GM12878 (cell line): ENCODE results near the gene SMAD5. TPM values are rescaled to one million over a fixed set of nuclear protein-coding genes. Genes with fewer than 3 reads are reported as not detected.

Source experiments
- ATAC-seq: fragments of 200-7000 bp; cut with Tn5 transposase; 3 replicates; pipeline ENCODE4 v1.9.1; 2020; ENCODE audit warnings: mild to moderate bottlenecking, moderate library complexity
- BruUV-seq: library from RNA; stranded (reverse); fragments of 400-500 nt; replicated peaks from 2 replicates; lab custom pipeline; 2021; lab: Mats Ljungman, UMichigan
- CTCF ChIA-PET: fragments of 300-600 bp; sonication (Branson Sonifier 250); formaldehyde crosslinking; extraction: SDS; loops from one replicate; lab custom pipeline; 2021; ENCODE audit warnings: inconsistent platforms; lab: Yijun Ruan, JAX
- POLR2A ChIA-PET: fragments of 350-600 bp; formaldehyde crosslinking; extraction: SDS; loops from one replicate; lab custom pipeline; 2021; ENCODE audit warnings: inconsistent platforms; lab: Charles Lee
- RAD21 ChIA-PET: fragments of 300-600 bp; sonication (Branson Sonifier 250); formaldehyde crosslinking; loops from one replicate; lab custom pipeline; 2023; ENCODE audit warnings: antibody characterized with exemption; ENCODE audit not compliant: unreplicated experiment; lab: Charles Lee
- SMC1A ChIA-PET: fragments of 300-600 bp; sonication (Branson Sonifier 250); formaldehyde crosslinking; loops from one replicate; lab custom pipeline; 2023; ENCODE audit not compliant: unreplicated experiment, uncharacterized antibody; lab: Charles Lee
- DNase-seq: peaks from one replicate; pipeline ENCODE4 v3.0.0-alpha.2; 2011; ENCODE audit warnings: low read depth, low spot score
- FAIRE-seq: peaks from 3 replicates; lab custom pipeline; 2011; peaks lifted over from hg19 to GRCh38; lab: Jason Lieb, UNC
- H2AFZ ChIP-seq: 2 replicates; pipeline ENCODE4 v1.6.0; 2011; ENCODE audit warnings: low read depth, low read length, control low read depth; ENCODE audit not compliant: control insufficient read depth
- H3K27ac ChIP-seq: 2 replicates; pipeline ENCODE4 v1.5.1; 2011; ENCODE audit warnings: control low read depth; ENCODE audit not compliant: control insufficient read depth, insufficient read depth
- H3K27me3 ChIP-seq, 2 experiments: replicated peaks in 1 of 2; 2 replicates each; pipeline versions ENCODE4 v1.6.0 to v1.6.1; 2011; ENCODE audit warnings: low read length in 1 of 2; ENCODE audit not compliant: control insufficient read depth in 2 of 2, insufficient read depth in 2 of 2
- H3K36me3 ChIP-seq, 2 experiments: 2 replicates each; pipeline ENCODE4 v1.5.1; 2011; ENCODE audit warnings: low read length in 1 of 2; ENCODE audit not compliant: control insufficient read depth in 2 of 2, insufficient read depth in 2 of 2
- H3K4me1 ChIP-seq: 2 replicates; pipeline ENCODE4 v1.6.1; 2011; ENCODE audit warnings: mild to moderate bottlenecking, low read length, moderate library complexity, mixed read lengths; ENCODE audit not compliant: control insufficient read depth, insufficient read depth
- H3K4me2 ChIP-seq: 2 replicates; pipeline ENCODE4 v1.6.0; 2011; ENCODE audit warnings: control low read depth; ENCODE audit not compliant: control insufficient read depth, insufficient read depth
- H3K4me3 ChIP-seq: fragments of 200-600 bp; sonication (generic); 2 replicates; pipeline ENCODE4 v1.5.1; 2016
- H3K79me2 ChIP-seq: 2 replicates; pipeline ENCODE4 v1.6.0; 2011; ENCODE audit warnings: low read length; ENCODE audit not compliant: control insufficient read depth, insufficient read depth
- H3K9ac ChIP-seq: 2 replicates; pipeline ENCODE4 v1.8.0; 2011; ENCODE audit warnings: low read length, control low read depth, mixed read lengths; ENCODE audit not compliant: control insufficient read depth, insufficient read depth
- H3K9me3 ChIP-seq: replicated peaks from 3 replicates; pipeline ENCODE4 v1.5.1; 2011; ENCODE audit warnings: mild to moderate bottlenecking, low read length; ENCODE audit not compliant: control insufficient read depth, insufficient read depth
- H4K20me1 ChIP-seq: 2 replicates; pipeline ENCODE4 v1.6.0; 2011; ENCODE audit not compliant: control insufficient read depth, insufficient read depth
- FOXM1 ChIP-seq: IDR thresholded peaks from 2 replicates; pipeline ENCODE4 v1.6.1; 2012; ENCODE audit warnings: low read depth, mild to moderate bottlenecking, inconsistent platforms, low read length, moderate library complexity
- IKZF1 ChIP-seq: fragments of 450-650 bp; conservative IDR thresholded peaks from 2 replicates; pipeline ENCODE4 v1.6.1; 2017; ENCODE audit warnings: antibody characterized with exemption, mild to moderate bottlenecking
- KAT2A ChIP-seq: conservative IDR thresholded peaks from 2 replicates; pipeline ENCODE4 v1.6.1; 2011; ENCODE audit warnings: low read depth, low read length; ENCODE audit not compliant: control insufficient read depth
- NKRF ChIP-seq: fragments of 450-650 bp; conservative IDR thresholded peaks from 2 replicates; pipeline ENCODE4 v1.6.1; 2017; ENCODE audit warnings: mild to moderate bottlenecking, moderate library complexity
- REST ChIP-seq: IDR thresholded peaks from 2 replicates; pipeline ENCODE4 v1.6.1; 2012; ENCODE audit warnings: mild to moderate bottlenecking, low read depth, low read length
- RUNX3 ChIP-seq: IDR thresholded peaks from 2 replicates; pipeline ENCODE4 v1.6.1; 2012; ENCODE audit warnings: low read length, inconsistent platforms
- SREBF2 ChIP-seq: IDR thresholded peaks from 2 replicates; pipeline ENCODE4 v1.6.1; 2012; ENCODE audit warnings: mild to moderate bottlenecking, low read length
- WGBS: methylation state at CpG from one replicate; pipeline ENCODE4 v1.1.6; 2016; ENCODE audit warnings: low lambda C conversion rate; ENCODE audit not compliant: insufficient replicate concordance, insufficient coverage; ENCODE audit errors: missing lambda C conversion rate; 5-methylcytosine and 5-hydroxymethylcytosine counted together
- in situ Hi-C: fragments of 300-500 bp; cut with MboI; formaldehyde crosslinking; loops from 9 replicates; pipeline ENCODE4 v1.14.3; 2018; ENCODE audit warnings: mixed read lengths
- intact Hi-C: fragments of 100-400 bp; cut with micrococcal nuclease; formaldehyde crosslinking; loops from one replicate; pipeline ENCODE4 v1.14.2; 2022; ENCODE audit not compliant: unreplicated experiment
- polyA plus RNA-seq, 11 experiments: library from polyadenylated mRNA; depleted of rRNA in 4 of 11; unstranded in 6 of 11; stranded (reverse) in 5 of 11; fragments of >200 nt; fragmentation: Nextera tagmentation in 4 of 11; fragmentation: Illumina TruSeq in 1 of 11; extraction: Ambion mirVana in 4 of 11; extraction: Trizol in 1 of 11; gene quantifications; 1 replicate in 1 of 11; 2 replicates in 10 of 11; pipeline versions ENCODE4 v1.2.1 to v1.2.3, GENCODE V29; 2011 to 2016; ENCODE audit warnings: inconsistent platforms in 2 of 11, missing spikeins in 2 of 11, low read depth in 1 of 11
- total RNA-seq, 4 experiments: library from RNA; depleted of rRNA in 3 of 4; stranded (reverse); fragments of >200 nt in 3 of 4; fragmentation: Illumina TruSeq in 1 of 4; extraction: Trizol in 1 of 4; gene quantifications; 2 replicates each; pipeline versions ENCODE4 v1.2.1 to v1.2.3, GENCODE V29; 2013 to 2021
- TF ChIP-seq, protein P1 (sequence below), 3 experiments: IDR thresholded peaks in 2 of 3; conservative IDR thresholded peaks in 1 of 3; 2 replicates each; pipeline ENCODE4 v1.5.1; 2011; ENCODE audit warnings: low read depth in 3 of 3, low read length in 3 of 3, mild to moderate bottlenecking in 3 of 3, control low read depth in 2 of 3, moderate library complexity in 2 of 3, inconsistent platforms in 1 of 3, mixed read lengths in 1 of 3; ENCODE audit not compliant: control insufficient read depth in 2 of 3, insufficient read depth in 1 of 3; ENCODE audit errors: extremely low read depth in 1 of 3

Gene SMAD5
- total and polyA plus RNA-seq, 10 of the 15 experiments (the other 5 are each of a cell fraction or from before 2014, with no cell fraction given): 3.6 to 40.6 (median 11.7) TPM

DNA sequence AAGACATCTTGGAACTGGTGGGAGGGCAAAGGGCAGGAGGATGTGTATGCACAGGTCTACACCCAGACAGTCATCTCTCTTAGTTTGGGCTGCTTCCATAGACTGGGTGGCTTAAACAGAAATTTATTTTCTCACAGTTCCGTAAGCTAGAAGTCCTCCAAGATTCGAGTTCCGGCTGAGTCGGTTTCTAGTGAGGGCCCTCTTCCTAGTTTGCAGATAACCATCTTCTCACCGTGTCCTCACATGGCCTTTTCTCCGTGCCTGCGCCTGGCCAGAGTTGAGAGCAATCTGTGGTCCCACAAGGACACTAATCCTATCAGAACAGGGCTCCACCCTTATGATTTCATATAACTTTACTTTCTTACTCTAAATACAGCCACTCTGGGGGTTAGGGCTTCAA, 56.2 kb downstream of the SMAD5 start:
- in situ Hi-C loops: no loop called here
- RAD21 ChIA-PET: no interaction called here
- no peak overlapping the region for H3K4me3 ChIP-seq
- peaks cover 0 to 7% of the 10 kb centered on the region in 2 experiments; a peak in 2 of 4 replicates for H3K27me3 ChIP-seq
- CTCF ChIA-PET: interaction anchor here (1.1 to 1.4 kb wide), 4 partner anchors 10 to 244 kb away, joined by 3 to 4 read pairs (median 4); no protein-coding TSS in a partner anchor
- H3K9ac ChIP-seq: no peak overlapping the region
- TF ChIP-seq KAT2A (no peak), SREBF2 (no peak)
- TF ChIP-seq, all 136 proteins: peak for 0
- no peak for DNase-seq
- Histone ChIP-seq H3K27ac (no peak overlapping the region), H4K20me1 (no peaks in the 10 kb centered on the region), H3K36me3 (no peaks in the 10 kb centered on the region), H3K4me2 (no peak overlapping the region), H3K4me1 (no peaks in the 10 kb centered on the region), H3K79me2 (no peaks in the 10 kb centered on the region), H3K9me3 (no peaks in the 10 kb centered on the region), H2AFZ (no peak overlapping the region)
- ATAC-seq: no peak
- SMC1A ChIA-PET: no interaction called here
- intact Hi-C loops: no loop called here
- POLR2A ChIA-PET: no interaction called here
- whole genome bisulfite sequencing: 93% methylated on average over 7 of the region's 7 CpGs
- no peak for FAIRE-seq
- no TSS peak for BruUV-seq

DNA sequence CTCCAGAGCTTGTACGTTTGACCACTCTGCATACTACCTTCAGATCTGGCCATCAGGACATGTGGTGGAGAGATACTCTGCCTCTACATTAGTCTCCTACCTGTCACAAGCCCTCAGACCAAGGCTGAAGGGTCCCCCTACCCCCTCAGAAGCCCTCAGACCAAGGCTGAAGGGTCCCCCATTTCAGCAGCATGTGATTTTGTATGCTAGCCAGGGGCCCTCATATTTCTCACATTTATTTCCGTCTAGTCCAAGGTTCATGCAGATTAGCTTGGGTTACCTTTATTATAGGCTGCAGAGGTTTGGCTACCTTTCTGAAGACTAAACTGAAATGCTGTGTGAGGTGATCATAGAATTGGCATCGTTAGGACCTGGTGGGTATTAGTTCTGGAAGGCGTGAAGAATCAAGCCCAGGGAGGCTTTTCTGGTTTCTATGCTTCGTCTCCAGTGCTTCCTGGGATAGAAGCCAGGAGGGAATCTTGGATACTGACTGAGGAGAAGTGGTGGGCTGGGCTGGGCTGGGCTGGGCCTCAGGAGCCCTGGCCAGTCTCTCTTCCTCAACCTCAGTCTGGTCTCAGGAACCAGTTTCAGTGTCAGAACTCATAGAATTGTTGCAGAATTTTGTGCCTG, 57.6 kb downstream of the SMAD5 start:
- Histone ChIP-seq H4K20me1 (no peaks in the 10 kb centered on the region), H2AFZ (no peak overlapping the region), H3K79me2 (no peaks in the 10 kb centered on the region), H3K27ac (no peak overlapping the region), H3K9me3 (no peaks in the 10 kb centered on the region), H3K4me3 (no peak overlapping the region), H3K4me1 (no peaks in the 10 kb centered on the region), H3K9ac (no peak overlapping the region), H3K36me3 (no peaks in the 10 kb centered on the region), H3K27me3 (peaks cover 0 to 7% of the 10 kb centered on the region in 2 experiments; a peak in 3 of 4 replicates), H3K4me2 (no peak overlapping the region)
- CTCF ChIA-PET: interaction anchor here (0.9 to 1.1 kb wide), 2 partner anchors 21 to 290 kb away, joined by 3 read pairs; no protein-coding TSS in a partner anchor
- intact Hi-C loops: no loop called here
- SMC1A ChIA-PET: no interaction called here
- POLR2A ChIA-PET: interaction anchor here (0.6 kb wide), 1 partner anchor 13 kb away, joined by 4 read pairs; no protein-coding TSS in a partner anchor
- RAD21 ChIA-PET: no interaction called here
- 52% methylated on average over 5 of the region's 5 CpGs for WGBS
- FAIRE-seq: no peak
- DNase-seq: no peak
- in situ Hi-C loops: no loop called here
- ATAC-seq: no peak
- BruUV-seq: no TSS peak
- TF ChIP-seq REST (no peak), FOXM1 (no peak), NKRF (no peak), IKZF1 (no peak), RUNX3 (no peak)
- TF ChIP-seq, protein P1, sequence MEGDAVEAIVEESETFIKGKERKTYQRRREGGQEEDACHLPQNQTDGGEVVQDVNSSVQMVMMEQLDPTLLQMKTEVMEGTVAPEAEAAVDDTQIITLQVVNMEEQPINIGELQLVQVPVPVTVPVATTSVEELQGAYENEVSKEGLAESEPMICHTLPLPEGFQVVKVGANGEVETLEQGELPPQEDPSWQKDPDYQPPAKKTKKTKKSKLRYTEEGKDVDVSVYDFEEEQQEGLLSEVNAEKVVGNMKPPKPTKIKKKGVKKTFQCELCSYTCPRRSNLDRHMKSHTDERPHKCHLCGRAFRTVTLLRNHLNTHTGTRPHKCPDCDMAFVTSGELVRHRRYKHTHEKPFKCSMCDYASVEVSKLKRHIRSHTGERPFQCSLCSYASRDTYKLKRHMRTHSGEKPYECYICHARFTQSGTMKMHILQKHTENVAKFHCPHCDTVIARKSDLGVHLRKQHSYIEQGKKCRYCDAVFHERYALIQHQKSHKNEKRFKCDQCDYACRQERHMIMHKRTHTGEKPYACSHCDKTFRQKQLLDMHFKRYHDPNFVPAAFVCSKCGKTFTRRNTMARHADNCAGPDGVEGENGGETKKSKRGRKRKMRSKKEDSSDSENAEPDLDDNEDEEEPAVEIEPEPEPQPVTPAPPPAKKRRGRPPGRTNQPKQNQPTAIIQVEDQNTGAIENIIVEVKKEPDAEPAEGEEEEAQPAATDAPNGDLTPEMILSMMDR (IDR thresholded peaks at IDR 0.05 in 2 of 3, conservative IDR thresholded peaks at IDR 0.05 in 1 of 3; ENCODE audit: control insufficient read depth in 2 of 3, extremely low read depth in 1 of 3, insufficient read depth in 1 of 3, low read depth in 3 of 3, low read length in 3 of 3): no peak
